A673 (cell line): ENCODE data around the gene TNFAIP1. TPM values are rescaled to one million over a fixed set of nuclear protein-coding genes. Genes with fewer than 3 reads are reported as not detected.

Experiments used
- BruUV-seq: library from RNA; stranded (reverse); fragments of 400-500 nt; replicated peaks from 2 replicates; lab custom pipeline; 2021; lab: Mats Ljungman, UMichigan
- CTCF ChIA-PET: fragments of 300-600 bp; sonication (Branson Sonifier 250); formaldehyde crosslinking; loops from one replicate; lab custom pipeline; 2022; ENCODE audit warnings: antibody characterized with exemption; lab: Charles Lee
- POLR2A ChIA-PET: fragments of 300-600 bp; sonication (Branson Sonifier 250); formaldehyde crosslinking; loops from one replicate; lab custom pipeline; 2022; ENCODE audit warnings: antibody characterized with exemption; ENCODE audit not compliant: low non-redundant PET; lab: Charles Lee
- DNase-seq: peaks from one replicate; pipeline ENCODE4 v3.0.0-alpha.2; 2015; ENCODE audit warnings: low spot score
- H3K27ac ChIP-seq: fragments of 200-600 bp; sonication (generic); 2 replicates; pipeline ENCODE4 v1.5.1; 2016; ENCODE audit warnings: mixed run types, low read depth, mild to moderate bottlenecking, mixed read lengths, antibody characterized with exemption, low read length; ENCODE audit not compliant: poor library complexity, severe bottlenecking
- H3K27me3 ChIP-seq: fragments of 200-600 bp; sonication (generic); replicated peaks from 2 replicates; pipeline ENCODE4 v1.6.1; 2017; ENCODE audit warnings: mixed run types, low read depth, mild to moderate bottlenecking, mixed read lengths, antibody characterized with exemption, low read length; ENCODE audit not compliant: insufficient read depth, poor library complexity
- H3K36me3 ChIP-seq: fragments of 200-600 bp; sonication (generic); 2 replicates; pipeline ENCODE4 v1.6.1; 2016; ENCODE audit warnings: mixed run types, mild to moderate bottlenecking, mixed read lengths, antibody characterized with exemption, low read length; ENCODE audit not compliant: insufficient read depth, poor library complexity, severe bottlenecking
- H3K4me1 ChIP-seq: fragments of 200-600 bp; sonication (generic); 2 replicates; pipeline ENCODE4 v1.6.1; 2017; ENCODE audit warnings: mixed run types, mild to moderate bottlenecking, mixed read lengths, antibody characterized with exemption, low read length; ENCODE audit not compliant: insufficient read depth, poor library complexity, severe bottlenecking
- H3K4me3 ChIP-seq: fragments of 200-600 bp; sonication (generic); 2 replicates; pipeline ENCODE4 v1.5.1; 2016; ENCODE audit warnings: low read depth, mixed run types, mild to moderate bottlenecking, mixed read lengths, low read length; ENCODE audit not compliant: poor library complexity, severe bottlenecking
- H3K9me3 ChIP-seq: fragments of 200-600 bp; sonication (generic); 2 replicates; pipeline ENCODE4 v1.6.1; 2016; ENCODE audit warnings: mixed run types, low read depth, mild to moderate bottlenecking, mixed read lengths, antibody characterized with exemption, low read length; ENCODE audit not compliant: poor library complexity, severe bottlenecking
- CTCF ChIP-seq: fragments of 300-800, 200-600 bp; sonication (generic); conservative IDR thresholded peaks from 2 replicates; pipeline ENCODE4 v1.5.1; 2017; ENCODE audit warnings: low read depth, mild to moderate bottlenecking, antibody characterized with exemption, low read length, moderate library complexity, mixed read lengths
- EZH2 ChIP-seq: fragments of 200-600 bp; sonication (generic); IDR thresholded peaks from 2 replicates; pipeline ENCODE4 v1.6.1; 2017; ENCODE audit warnings: borderline replicate concordance, low read depth, mild to moderate bottlenecking, mixed read lengths, antibody characterized with exemption, low read length; ENCODE audit not compliant: poor library complexity, severe bottlenecking
- intact Hi-C: fragments of 100-400 bp; cut with micrococcal nuclease; formaldehyde crosslinking; loops from one replicate; pipeline ENCODE4 v1.10.0; 2022; ENCODE audit not compliant: unreplicated experiment
- total RNA-seq: library from RNA; stranded (reverse); gene quantifications from 2 replicates; pipeline ENCODE4 v1.2.3, GENCODE V29; 2021

TNFAIP1 gene
- total RNA-seq, 1 experiment from 2014 or later: 27.5 TPM

GRCh38 chr17:28331891-28332420, 3.6 kb upstream of the TNFAIP1 start:
- intact Hi-C loops: no loop called here

GRCh38 chr17:28333083-28333746, 2.3 kb upstream of the TNFAIP1 start:
- no peaks in the 10 kb centered on the region for H3K27me3 ChIP-seq
- CTCF ChIA-PET: no interaction called here
- no peak overlapping the region for H3K4me3 ChIP-seq
- intact Hi-C loops: no loop called here
- no peaks in the 10 kb centered on the region for H3K9me3 ChIP-seq
- H3K36me3 ChIP-seq: peaks cover 17% of the 10 kb centered on the region
- TF ChIP-seq CTCF: no peak
- TSS peak; percentile 26 for BruUV-seq
- H3K27ac ChIP-seq: no peak overlapping the region
- POLR2A ChIA-PET: interaction anchor here (0.6 kb wide), 1 partner anchor 43 kb away, joined by 4 read pairs; no protein-coding TSS in a partner anchor
- no peak for DNase-seq
- peaks cover 11% of the 10 kb centered on the region for H3K4me1 ChIP-seq

More at GRCh38 chr17:28331891-28332420, 3.6 kb upstream of the TNFAIP1 start:
- H3K27me3 ChIP-seq: no peaks in the 10 kb centered on the region
- POLR2A ChIA-PET: no interaction called here
- CTCF ChIA-PET: no interaction called here
- H3K4me1 ChIP-seq: peaks cover 11% of the 10 kb centered on the region
- no TSS peak for BruUV-seq
- DNase-seq: no peak
- no peaks in the 10 kb centered on the region for H3K9me3 ChIP-seq
- H3K27ac ChIP-seq: no peak overlapping the region
- H3K4me3 ChIP-seq: no peak overlapping the region
- no peak for TF ChIP-seq EZH2
- no peak for TF ChIP-seq CTCF
- H3K36me3 ChIP-seq: peaks cover 30% of the 10 kb centered on the region

GRCh38 chr17:28334171-28334570, 1.4 kb upstream of the TNFAIP1 start:
- ChIA-PET POLR2A (no interaction called here), CTCF (no interaction called here)
- no peaks in the 10 kb centered on the region for H3K9me3 ChIP-seq
- DNase-seq: no peak
- no peak for TF ChIP-seq EZH2
- peak overlapping the region; percentile 86 for H3K4me3 ChIP-seq
- no TSS peak for BruUV-seq
- peaks cover 11% of the 10 kb centered on the region for H3K4me1 ChIP-seq
- intact Hi-C loops: no loop called here
- peaks cover 8% of the 10 kb centered on the region for H3K36me3 ChIP-seq
- no peaks in the 10 kb centered on the region for H3K27me3 ChIP-seq
- H3K27ac ChIP-seq: peak overlapping the region; percentile 48
